ENCODE results near the gene C14orf180.

C14orf180 gene

GRCh38 chr14:104572024-104572626 lies 7.4 kb upstream of the C14orf180 start:
- DNase-seq (ENCODE audit: insufficient read length, low spot score) (no peak), FAIRE-seq (no peak)

GRCh38 chr14:104572668-104573067 lies 6.9 kb upstream of the C14orf180 start:
- no peak for DNase-seq (ENCODE audit: insufficient read length, low spot score)
- TF ChIP-seq CTCF (IDR thresholded peaks at IDR 0.05; ENCODE audit: insufficient read depth, missing control alignments) = no peak
- FAIRE-seq = no peak

More at GRCh38 chr14:104572024-104572626, 7.4 kb upstream of the C14orf180 start:
- no peak for TF ChIP-seq CTCF (IDR thresholded peaks at IDR 0.05; ENCODE audit: insufficient read depth, missing control alignments)

- DNase-seq (ENCODE audit: insufficient read length, low spot score) (no peak), FAIRE-seq (no peak)
- no peak for TF ChIP-seq CTCF (IDR thresholded peaks at IDR 0.05; ENCODE audit: insufficient read depth, missing control alignments)
Observed at GRCh38 chr14:104573930-104574329, 5.6 kb upstream of the C14orf180 start.

GRCh38 chr14:104574536-104574935 lies 5.0 kb upstream of the C14orf180 start:
- DNase-seq (ENCODE audit: insufficient read length, low spot score) (no peak), FAIRE-seq (no peak)
- no peak for TF ChIP-seq CTCF (IDR thresholded peaks at IDR 0.05; ENCODE audit: insufficient read depth, missing control alignments)

- no peak for DNase-seq (ENCODE audit: insufficient read length, low spot score)
- no peak for FAIRE-seq
- no peak for TF ChIP-seq CTCF (IDR thresholded peaks at IDR 0.05; ENCODE audit: insufficient read depth, missing control alignments)
Observed at GRCh38 chr14:104574978-104575583, 4.5 kb upstream of the C14orf180 start.

GRCh38 chr14:104576232-104576969 lies 3.2 kb upstream of the C14orf180 start:
- TF ChIP-seq CTCF (IDR thresholded peaks at IDR 0.05; ENCODE audit: insufficient read depth, missing control alignments) = no peak
- DNase-seq (ENCODE audit: insufficient read length, low spot score) (no peak), FAIRE-seq (no peak)

GRCh38 chr14:104576970-104577332 lies 2.6 kb upstream of the C14orf180 start:
- DNase-seq (ENCODE audit: insufficient read length, low spot score) (no peak), FAIRE-seq (no peak)
- TF ChIP-seq CTCF (IDR thresholded peaks at IDR 0.05; ENCODE audit: insufficient read depth, missing control alignments) = no peak
